Sigmoid colon (tissue), 7 donors: ENCODE measurements around the gene SLC9A9. TPM values are rescaled to one million over a fixed set of nuclear protein-coding genes. Genes with fewer than 3 reads are reported as not detected.

ENCODE experiments used
- DNase-seq: peaks from one replicate; pipeline ENCODE4 v3.0.0-alpha.2; 2019
- H3K27ac ChIP-seq, 4 donors: fragments of 200-600 bp; sonication (generic); one replicate each; pipeline ENCODE4 v1.5.1; 2016 to 2019; ENCODE audit warnings: mild to moderate bottlenecking in 1 of 4
- H3K27me3 ChIP-seq, 3 donors: fragments of 200-600 bp; sonication (generic); one replicate each; pipeline ENCODE4 v1.5.1; 2019; ENCODE audit warnings: mild to moderate bottlenecking in 1 of 3
- H3K36me3 ChIP-seq, 4 donors: fragments of 200-600 bp; sonication (generic); one replicate each; pipeline ENCODE4 v1.5.1; 2016 to 2019
- H3K4me1 ChIP-seq, 4 donors: fragments of 200-600 bp; sonication (generic); one replicate each; pipeline ENCODE4 v1.5.1; 2017 to 2019
- H3K4me3 ChIP-seq, 4 donors: fragments of 200-600 bp; sonication (generic); one replicate each; pipeline ENCODE4 v1.5.1; 2017 to 2019; ENCODE audit warnings: mild to moderate bottlenecking in 2 of 4, moderate library complexity in 1 of 4
- H3K9me3 ChIP-seq, 4 donors: fragments of 200-600 bp in 3 of 4; sonication (generic) in 3 of 4; one replicate each; pipeline versions ENCODE4 v1.5.1 to v1.6.1; 2013 to 2019
- CTCF ChIP-seq, 4 experiments: fragments of 450-650 bp in 3 of 4; fragments of 200-600 bp in 1 of 4; IDR thresholded peaks; one replicate each; pipeline ENCODE4 v1.5.1; 2016 to 2019; ENCODE audit warnings: antibody characterized with exemption in 4 of 4, mild to moderate bottlenecking in 3 of 4, moderate library complexity in 2 of 4
- EP300 ChIP-seq, 4 donors: sonication (generic); formaldehyde crosslinking; IDR thresholded peaks; one replicate each; pipeline ENCODE4 v1.6.1; 2017; ENCODE audit warnings: antibody characterized with exemption in 4 of 4
- POLR2A ChIP-seq, 2 donors: fragments of 450-650 bp; IDR thresholded peaks; one replicate each; pipeline ENCODE4 v1.6.1; 2016; ENCODE audit warnings: antibody characterized with exemption in 2 of 2, mild to moderate bottlenecking in 2 of 2, moderate library complexity in 2 of 2
- POLR2AphosphoS5 ChIP-seq, 4 donors: sonication (generic); formaldehyde crosslinking; IDR thresholded peaks; one replicate each; pipeline ENCODE4 v1.6.1; 2017; ENCODE audit warnings: antibody characterized with exemption in 4 of 4
- WGBS, 2 donors: extraction: QIAGEN DNeasy Blood & Tissue Kit; methylation state at CpG; one replicate each; pipeline ENCODE4 v1.1.7; 2013; 5-methylcytosine and 5-hydroxymethylcytosine counted together
- intact Hi-C: fragments of 100-400 bp; cut with DNase I; formaldehyde crosslinking; loops from one replicate; pipeline ENCODE4 v1.15.1; 2023
- polyA plus RNA-seq, 3 donors: library from polyadenylated mRNA; stranded (reverse); fragments of 200-250 nt; gene quantifications; one replicate each; pipeline ENCODE4 v1.2.3, GENCODE V29; 2013
- total RNA-seq, 4 donors: library from RNA; depleted of rRNA; stranded (reverse); fragments of >200 nt; gene quantifications; one replicate each; pipeline ENCODE4 v1.1.0, GENCODE V29; 2016
- donor health status: healthy with polysubstance abuse.
- donor health status: Bipolar disorder and iron deficiency.
- donor health status: healthy.

Gene SLC9A9
- total and polyA plus RNA-seq, 7 donors: 2.4 to 29.9 (median 18.9) TPM

- no peak overlapping the region for H3K27ac ChIP-seq
These were observed 599.3 kb downstream of the SLC9A9 start for GRCh38 chr3:143249014-143249413.

GRCh38 chr3:143247073-143247472, 601.2 kb downstream of the SLC9A9 start:
- WGBS, 2 donors: 89 to 94% methylated on average over 3 of the region's 3 CpGs
- Histone ChIP-seq H3K4me1 (peaks cover 0 to 5% (median 1%) of the 10 kb centered on the region in 4 donors), H3K36me3 (no peaks in the 10 kb centered on the region), H3K4me3 (no peak overlapping the region), H3K27ac (no peak overlapping the region), H3K9me3 (no peaks in the 10 kb centered on the region), H3K27me3 (no peaks in the 10 kb centered on the region)
- intact Hi-C loops: no loop called here
- no peak for DNase-seq
- no peak for TF ChIP-seq CTCF (IDR thresholded peaks at IDR 0.05)
- TF ChIP-seq POLR2AphosphoS5 (IDR thresholded peaks at IDR 0.05): no peak
- no peak for TF ChIP-seq POLR2A (IDR thresholded peaks at IDR 0.05)
- no peak for TF ChIP-seq EP300 (IDR thresholded peaks at IDR 0.05)

More at GRCh38 chr3:143249014-143249413, 599.3 kb downstream of the SLC9A9 start:
- H3K4me1 ChIP-seq: no peaks in the 10 kb centered on the region
- no peak for TF ChIP-seq EP300 (IDR thresholded peaks at IDR 0.05)
- intact Hi-C loops: no loop called here
- DNase-seq: no peak
- 98% methylated on average over 2 of the region's 2 CpGs for WGBS, 2 donors
- H3K36me3 ChIP-seq: no peaks in the 10 kb centered on the region
- H3K9me3 ChIP-seq: no peaks in the 10 kb centered on the region
- no peak overlapping the region for H3K4me3 ChIP-seq
- H3K27me3 ChIP-seq: no peaks in the 10 kb centered on the region

- no peak for DNase-seq
- no peak for TF ChIP-seq POLR2AphosphoS5 (IDR thresholded peaks at IDR 0.05)
- Histone ChIP-seq H3K27me3 (no peaks in the 10 kb centered on the region), H3K36me3 (no peaks in the 10 kb centered on the region), H3K4me1 (peaks cover 0 to 17% (median 7%) of the 10 kb centered on the region in 4 donors), H3K4me3 (no peak overlapping the region), H3K9me3 (no peaks in the 10 kb centered on the region), H3K27ac (no peak overlapping the region)
- intact Hi-C loops: no loop called here
- WGBS, 2 donors: 95% methylated on average over 4 of the region's 4 CpGs
These were observed 602.6 kb downstream of the SLC9A9 start for GRCh38 chr3:143245692-143246091.

- TF ChIP-seq POLR2A (IDR thresholded peaks at IDR 0.05): no peak
- TF ChIP-seq CTCF (IDR thresholded peaks at IDR 0.05): no peak
- WGBS, 2 donors: 22 to 73% methylated on average over 9 of the region's 9 CpGs
- no peaks in the 10 kb centered on the region for H3K36me3 ChIP-seq
- no peak for DNase-seq
- intact Hi-C loops: no loop called here
- no peak overlapping the region for H3K4me3 ChIP-seq
- H3K4me1 ChIP-seq: peaks cover 0 to 17% (median 7%) of the 10 kb centered on the region in 4 donors
- H3K9me3 ChIP-seq: no peaks in the 10 kb centered on the region
- no peak overlapping the region for H3K27ac ChIP-seq
- H3K27me3 ChIP-seq: no peaks in the 10 kb centered on the region
These were observed 603.7 kb downstream of the SLC9A9 start for GRCh38 chr3:143244516-143245063.

- Histone ChIP-seq H3K4me1 (peaks cover 0 to 17% (median 7%) of the 10 kb centered on the region in 4 donors), H3K27ac (no peak overlapping the region), H3K4me3 (no peak overlapping the region), H3K9me3 (no peaks in the 10 kb centered on the region), H3K27me3 (no peaks in the 10 kb centered on the region), H3K36me3 (no peaks in the 10 kb centered on the region)
- intact Hi-C loops: no loop called here
- WGBS, 2 donors: 90 to 98% methylated on average over 6 of the region's 6 CpGs
- TF ChIP-seq EP300 (IDR thresholded peaks at IDR 0.05) (no peak), POLR2A (IDR thresholded peaks at IDR 0.05) (no peak), CTCF (IDR thresholded peaks at IDR 0.05) (no peak), POLR2AphosphoS5 (IDR thresholded peaks at IDR 0.05) (no peak)
- no peak for DNase-seq
These were observed 604.6 kb downstream of the SLC9A9 start for GRCh38 chr3:143243686-143244085.

- TF ChIP-seq CTCF (IDR thresholded peaks at IDR 0.05): no peak
- no peak for TF ChIP-seq EP300 (IDR thresholded peaks at IDR 0.05)
- no peak for TF ChIP-seq POLR2AphosphoS5 (IDR thresholded peaks at IDR 0.05)
- no peak for TF ChIP-seq POLR2A (IDR thresholded peaks at IDR 0.05)
- Histone ChIP-seq H3K36me3 (no peaks in the 10 kb centered on the region), H3K27me3 (no peaks in the 10 kb centered on the region), H3K27ac (peak overlapping the region in 1 of 4 donors; percentile 66), H3K9me3 (no peaks in the 10 kb centered on the region), H3K4me3 (no peak overlapping the region), H3K4me1 (peaks cover 0 to 17% (median 7%) of the 10 kb centered on the region in 4 donors)
- no peak for DNase-seq
- intact Hi-C loops: no loop called here
- WGBS, 2 donors: 67 to 71% methylated on average over 4 of the region's 4 CpGs
These were observed 605.6 kb downstream of the SLC9A9 start for GRCh38 chr3:143242691-143243090.
